NCI-H748 (cell line): Measurements from ENCODE around the gene FOSL1.

Source experiments
- DNase-seq: peaks from one replicate; lab custom pipeline; 2025; ENCODE audit not compliant: unreplicated experiment; lab: John Stamatoyannopoulos, UW

Gene FOSL1

DNA sequence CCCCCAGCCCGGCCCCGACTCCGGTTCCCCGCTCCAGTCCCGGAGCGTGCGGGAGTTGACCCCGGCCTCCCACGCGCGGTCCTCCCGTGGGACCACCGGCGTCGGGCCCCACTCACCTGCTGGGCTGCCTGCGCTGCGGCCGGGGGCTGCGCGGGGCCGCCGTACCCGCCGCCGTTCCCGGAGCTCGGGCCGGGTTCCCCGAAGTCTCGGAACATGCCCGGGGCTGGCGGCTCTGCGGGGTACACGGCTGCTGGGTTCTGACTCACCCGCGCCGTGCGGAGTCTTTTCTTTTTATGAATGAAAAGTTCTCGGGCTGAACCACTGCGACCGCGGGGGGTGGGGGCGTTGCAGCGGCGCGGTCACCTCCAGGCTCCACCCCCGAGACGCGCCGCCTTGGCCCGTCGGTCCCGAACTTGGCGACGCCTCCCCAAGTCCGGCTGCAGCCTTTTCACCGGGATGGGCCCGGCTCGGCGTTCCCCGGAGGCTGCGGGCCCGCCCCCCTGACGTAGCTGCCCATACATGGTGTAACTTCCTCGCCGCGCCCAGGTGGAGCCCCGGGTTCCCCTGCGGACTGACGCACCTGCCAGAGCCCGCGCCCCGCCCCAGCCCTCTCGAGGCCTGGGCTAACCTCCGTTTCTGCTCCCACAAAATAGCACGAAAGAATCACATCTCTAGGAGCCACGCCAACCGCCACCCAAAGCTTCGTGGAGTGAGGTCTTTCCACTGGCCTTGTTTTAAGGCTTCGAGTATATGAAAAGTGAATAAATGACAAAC lies at the start of gene FOSL1:
FOSL1 (minus strand) TSS at position 264 of the 774 bp plus-strand sequence; CDS start at position 215, 49 bp downstream.
- peak; percentile 87 for DNase-seq

DNA sequence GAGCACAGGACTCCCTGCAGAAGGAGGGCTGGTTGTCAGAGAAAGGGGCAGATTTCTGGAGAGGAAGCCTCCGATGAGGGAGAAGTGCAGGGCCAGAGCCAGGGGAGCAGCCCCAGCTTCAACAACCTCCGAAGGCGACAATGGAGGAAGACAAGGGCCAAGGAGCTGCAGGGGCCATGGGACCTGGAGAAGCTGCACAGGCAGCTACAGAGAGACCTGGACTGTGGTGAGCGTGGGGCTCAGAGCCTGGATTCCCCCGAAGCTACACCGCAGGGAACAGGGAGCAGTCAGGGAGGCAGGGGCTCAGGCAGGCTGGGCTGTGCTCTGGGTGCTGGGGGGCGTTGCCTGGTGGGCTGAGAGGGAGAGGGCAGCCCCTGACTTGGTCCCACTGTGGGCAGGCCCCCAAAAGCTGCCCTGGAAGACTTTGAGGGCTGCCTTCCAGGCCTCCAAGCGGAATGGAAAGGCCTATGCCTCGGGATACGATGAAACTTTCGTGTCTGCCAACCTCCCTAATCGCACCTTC lies 47.5 kb upstream of the FOSL1 start:
- no peak for DNase-seq

GRCh38 chr11:65947133-65947532 lies 46.9 kb upstream of the FOSL1 start:
- no peak for DNase-seq

DNA sequence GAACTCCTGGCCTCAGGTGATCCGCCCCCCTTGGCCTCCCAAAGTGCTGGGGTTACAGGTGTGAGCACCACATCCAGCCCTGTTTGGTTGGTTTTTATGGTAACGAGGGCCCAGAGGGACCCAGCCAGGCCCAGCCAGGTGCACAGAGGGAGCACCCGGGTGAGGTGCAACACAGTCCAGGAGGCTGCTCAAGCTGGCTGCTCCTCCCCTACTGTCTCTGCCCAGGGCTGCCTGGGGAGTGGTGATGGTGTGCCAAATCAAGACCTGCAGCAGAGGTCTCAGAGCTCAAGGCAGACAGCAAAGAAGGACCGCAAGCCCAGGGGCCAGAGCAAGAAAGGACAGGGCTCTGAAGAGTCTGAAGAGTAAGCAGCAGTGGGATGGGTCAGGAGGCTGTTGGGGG lies 46.5 kb upstream of the FOSL1 start:
- DNase-seq: no peak

- no peak for DNase-seq
Observed at GRCh38 chr11:65945941-65946558, 45.9 kb upstream of the FOSL1 start.

- no peak for DNase-seq
Observed at GRCh38 chr11:65945430-65945911, 45.3 kb upstream of the FOSL1 start, which contains the start of gene TSGA10IP. Gene TSGA10IP, plus strand, starts transcription at chr11:65945480. Its CDS starts 196 bp downstream, at chr11:65945676.

- DNase-seq: no peak
Observed at GRCh38 chr11:65944767-65945166, 44.6 kb upstream of the FOSL1 start.

DNA sequence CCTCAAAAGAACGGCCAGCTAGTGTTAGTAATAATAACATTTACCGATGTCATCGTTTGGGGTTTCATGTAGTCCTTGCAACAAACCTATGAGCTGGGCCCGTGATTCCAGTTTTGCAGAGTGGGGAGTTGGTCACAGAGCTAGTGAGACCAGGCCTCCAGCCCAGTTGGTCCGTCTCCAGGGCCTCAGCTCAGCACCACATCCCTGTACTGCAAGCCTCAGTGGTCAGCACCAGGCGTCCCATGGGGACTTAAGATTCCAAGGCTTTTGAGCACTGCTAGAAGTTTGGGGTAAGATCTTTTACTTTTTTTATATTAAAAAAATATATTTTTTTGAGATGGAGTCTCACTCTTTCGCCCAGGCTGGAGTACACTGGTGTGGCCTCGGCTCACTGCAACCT lies 44.0 kb upstream of the FOSL1 start:
- no peak for DNase-seq

DNA sequence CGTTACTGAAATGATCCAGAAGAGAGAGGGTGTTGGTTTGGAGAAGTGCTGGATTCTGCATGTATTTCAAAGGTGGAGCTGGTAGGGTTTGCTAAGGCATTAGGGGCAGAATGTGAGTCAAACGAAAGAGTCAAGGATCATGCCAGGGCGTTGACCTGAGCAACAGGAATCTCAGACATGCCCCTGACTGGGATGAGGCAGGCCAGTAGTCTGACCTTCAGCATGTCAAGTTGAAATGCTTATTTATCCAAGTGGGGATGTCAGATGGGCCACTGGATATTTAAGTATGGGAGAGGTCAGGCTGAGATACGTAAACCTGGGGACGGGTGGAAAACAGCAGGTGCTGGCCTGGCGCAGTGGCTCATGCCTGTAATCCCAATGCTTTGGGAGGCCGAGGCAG lies 42.3 kb upstream of the FOSL1 start:
- DNase-seq: no peak

DNA sequence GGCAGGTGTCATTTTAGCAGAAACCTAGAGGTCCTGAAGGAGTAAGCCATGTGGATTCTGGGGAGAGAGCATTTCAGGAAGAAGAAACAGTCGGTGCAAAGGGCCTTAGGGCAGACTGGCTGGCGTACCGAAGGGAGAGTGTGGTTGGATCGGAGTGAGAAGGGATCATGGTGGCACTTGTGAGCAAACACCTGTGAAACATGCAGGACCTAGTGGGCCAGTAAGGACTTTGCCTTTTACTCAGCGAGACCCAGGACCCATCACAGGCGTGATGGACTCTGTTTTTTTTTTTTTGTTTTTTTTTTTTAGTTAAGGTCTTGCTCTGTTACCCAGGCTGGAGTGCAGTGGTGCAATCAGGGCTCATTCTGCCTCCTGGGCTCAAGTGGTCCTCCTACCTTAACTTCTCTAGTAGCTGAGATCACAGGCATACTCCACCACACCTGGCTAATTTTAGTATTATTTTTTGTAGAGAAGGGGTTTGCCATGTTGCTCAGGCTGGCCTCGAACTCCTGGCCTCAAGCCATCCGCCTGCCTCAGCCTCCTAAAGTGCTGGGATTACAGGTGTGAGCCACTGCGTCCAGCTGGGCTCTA lies 41.6 kb upstream of the FOSL1 start:
- DNase-seq: no peak

DNA sequence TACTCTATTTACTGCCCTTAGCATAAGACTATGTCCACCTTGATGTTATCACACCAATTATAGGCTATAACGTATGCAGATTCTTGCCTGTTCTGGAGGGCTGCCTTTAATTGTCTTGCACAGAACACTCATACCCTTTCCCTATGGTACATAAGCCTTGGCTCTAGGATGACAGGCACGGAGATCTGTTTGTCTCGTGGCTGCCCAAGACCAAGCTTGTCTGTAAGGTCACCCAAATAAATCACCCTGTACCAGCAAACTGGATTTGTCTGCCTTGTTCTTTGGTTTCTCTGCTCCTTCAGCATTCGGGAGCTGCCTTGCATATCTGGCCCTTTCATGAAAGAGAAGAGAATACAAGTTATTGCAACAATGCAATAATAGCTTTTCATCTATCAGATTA lies 37.6 kb upstream of the FOSL1 start:
- DNase-seq: no peak

DNA sequence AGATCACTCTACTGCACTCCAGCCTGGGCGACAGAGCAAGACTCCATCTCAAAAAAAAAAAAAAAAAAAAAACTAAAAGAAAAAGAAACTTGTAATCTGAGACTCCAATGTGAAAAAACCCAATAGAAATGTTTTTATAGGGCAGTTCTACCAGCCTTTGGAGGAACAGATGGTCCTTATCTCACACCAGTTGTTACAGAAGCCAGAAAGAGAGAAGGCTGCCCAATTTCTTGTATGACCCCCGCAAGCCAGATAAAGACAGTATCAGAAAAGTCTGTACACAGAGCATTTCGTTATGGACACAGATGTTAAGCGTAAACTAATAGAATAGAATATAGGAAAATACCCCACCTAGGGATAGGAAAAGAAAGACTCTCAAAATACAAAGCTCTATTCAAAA lies 33.8 kb upstream of the FOSL1 start:
- no peak for DNase-seq

- DNase-seq: peak; percentile 36
Observed at GRCh38 chr11:65932558-65932919, 32.4 kb upstream of the FOSL1 start.

DNA sequence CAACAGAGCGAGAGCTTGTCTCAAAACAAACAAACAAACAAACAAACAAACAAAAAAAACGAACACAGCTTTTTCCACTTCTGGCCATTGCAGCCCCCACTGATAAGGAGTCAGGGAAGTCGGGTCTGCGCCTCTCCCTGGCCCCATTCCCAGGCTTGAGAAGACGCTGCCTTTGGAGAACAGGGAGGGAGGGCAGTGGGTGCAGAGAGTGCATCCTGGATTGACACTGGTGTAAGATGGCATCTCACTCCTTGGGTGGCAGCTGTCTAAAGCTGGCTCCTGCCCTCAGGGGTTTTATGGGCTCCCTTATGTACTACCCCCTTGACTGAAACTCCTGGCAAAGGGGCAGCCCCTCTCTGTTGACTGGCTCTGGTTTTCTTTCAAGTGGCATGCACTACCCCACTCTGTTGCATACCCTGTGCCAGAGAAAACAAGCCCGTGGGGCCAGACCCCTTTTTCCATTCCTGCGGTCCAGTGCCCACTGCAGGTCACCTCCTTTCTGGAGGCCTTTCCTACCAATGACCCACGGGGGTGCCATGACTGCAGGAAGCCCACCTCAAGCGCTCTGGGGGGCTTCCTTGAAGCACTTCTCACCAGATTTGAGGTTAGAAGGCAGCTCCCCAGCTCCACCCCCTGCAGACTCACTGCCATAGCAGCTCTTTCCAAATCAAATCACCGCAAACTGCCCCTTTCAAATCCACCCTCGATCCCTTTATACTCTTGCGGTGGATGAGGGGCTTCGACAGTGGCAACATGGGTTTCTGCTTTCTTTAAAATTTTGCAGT lies 31.8 kb upstream of the FOSL1 start:
- no peak for DNase-seq

DNA sequence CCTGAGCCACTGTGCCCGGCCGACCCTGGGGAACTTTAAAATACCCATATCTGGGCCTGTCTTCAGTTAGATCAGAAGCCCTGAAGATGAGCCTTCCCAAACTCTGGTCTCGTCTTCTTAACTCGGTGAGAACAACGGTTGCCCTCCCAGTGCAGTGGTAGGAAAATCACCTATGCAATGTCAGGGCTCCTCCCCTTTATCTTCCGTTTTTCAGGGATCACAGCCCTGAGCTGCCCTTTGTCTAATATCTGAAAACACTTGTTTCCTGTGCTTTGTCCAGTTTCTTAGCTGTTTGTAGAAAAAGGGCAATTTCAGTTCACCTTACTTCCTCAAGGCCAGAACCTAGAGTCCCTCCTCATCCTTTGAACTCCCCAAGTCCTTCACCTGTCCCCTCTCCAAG lies 28.5 kb upstream of the FOSL1 start:
- no peak for DNase-seq

DNA sequence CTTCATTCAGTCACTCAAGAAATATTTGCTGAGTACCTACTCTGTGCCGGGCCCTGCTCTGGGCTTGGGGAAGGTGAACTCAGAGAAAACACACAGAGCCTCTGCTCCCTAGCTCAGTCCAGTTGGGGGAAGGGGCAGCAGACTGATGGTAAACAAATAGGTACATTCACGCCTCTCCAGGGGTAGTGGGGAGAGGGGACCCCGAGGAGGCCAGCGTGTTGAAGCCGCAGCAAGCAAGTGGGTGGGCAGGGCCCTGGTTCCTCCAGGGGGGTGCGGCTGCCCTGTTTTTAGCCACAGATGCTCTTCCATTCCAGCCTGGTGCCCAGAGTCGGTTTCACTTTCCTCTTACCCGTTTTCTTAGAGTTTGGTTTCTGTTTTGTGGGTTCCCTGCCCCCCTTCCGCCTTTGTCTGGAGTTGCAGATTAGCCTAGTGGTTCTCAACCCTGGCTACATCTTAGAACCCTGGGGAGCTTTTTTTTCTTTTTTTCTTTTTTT lies 27.8 kb upstream of the FOSL1 start:
- no peak for DNase-seq

GRCh38 chr11:65925397-65925796 lies 25.2 kb upstream of the FOSL1 start:
- DNase-seq: no peak

DNA sequence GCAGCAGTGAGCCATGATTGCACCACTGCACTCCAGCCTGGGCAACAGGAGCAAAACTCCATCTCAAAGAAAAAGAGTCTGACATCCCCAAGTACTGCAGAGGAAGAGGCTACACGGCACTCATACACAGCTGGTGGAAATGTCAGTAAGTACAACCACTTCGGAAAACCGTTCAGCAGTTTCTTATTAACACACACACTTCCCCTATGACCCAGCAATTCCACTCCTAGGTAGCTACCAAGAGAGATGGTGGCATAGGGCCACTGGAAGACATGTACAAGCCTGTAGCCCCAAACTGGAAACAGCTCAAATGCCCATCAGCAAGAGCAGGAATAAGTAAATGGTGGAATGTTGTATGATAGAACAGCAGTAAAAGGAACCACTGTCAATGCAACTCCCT lies 22.4 kb upstream of the FOSL1 start:
- no peak for DNase-seq

- no peak for DNase-seq
Observed at GRCh38 chr11:65921876-65922275, 21.7 kb upstream of the FOSL1 start.

- no peak for DNase-seq
Observed at GRCh38 chr11:65921033-65921555, 20.9 kb upstream of the FOSL1 start.

GRCh38 chr11:65920372-65920802 lies 20.2 kb upstream of the FOSL1 start:
- no peak for DNase-seq
